NCI-H146 (cell line): ENCODE data around the gene GPATCH1.
A peak's percentile ranks its signal among the peaks of the same experiment; 100 is the strongest.
"Not testable (repeated sequence)": the region's sequence is repeated elsewhere in the genome, so short reads cannot be mapped to it uniquely, and the experiment has no call there.

ENCODE experiments used
- DNase-seq: peaks from one replicate; lab custom pipeline; 2025; lab: John Stamatoyannopoulos, UW

The GPATCH1 gene

GRCh38 chr19:33080761-33081681 lies at the start of gene GPATCH1:
GPATCH1 (plus strand) TSS chr19:33081181; CDS start chr19:33081194, 13 bp downstream.
- DNase-seq: peak; percentile 87

- DNase-seq: peak; percentile 68
Observed at GRCh38 chr19:33032218-33032781, 48.7 kb upstream of the GPATCH1 start.

GRCh38 chr19:33035461-33035860 lies 45.5 kb upstream of the GPATCH1 start:
- DNase-seq: no peak

- not testable (repeated sequence) for DNase-seq
Observed at GRCh38 chr19:33036370-33037167, 44.4 kb upstream of the GPATCH1 start.

- DNase-seq: not testable (repeated sequence)
Observed at GRCh38 chr19:33037168-33038025, 43.6 kb upstream of the GPATCH1 start.

- DNase-seq: no peak
Observed at GRCh38 chr19:33039108-33039599, 41.8 kb upstream of the GPATCH1 start.

- no peak for DNase-seq
Observed at GRCh38 chr19:33039815-33040214, 41.2 kb upstream of the GPATCH1 start.

GRCh38 chr19:33040994-33041827 lies 39.8 kb upstream of the GPATCH1 start:
- DNase-seq: no peak

GRCh38 chr19:33041828-33042160 lies 39.2 kb upstream of the GPATCH1 start:
- not testable (repeated sequence) for DNase-seq

GRCh38 chr19:33047422-33047821 lies 33.6 kb upstream of the GPATCH1 start:
- no peak for DNase-seq

GRCh38 chr19:33048806-33049676 lies 31.9 kb upstream of the GPATCH1 start:
- no peak for DNase-seq

- no peak for DNase-seq
Observed at GRCh38 chr19:33050110-33050509, 30.9 kb upstream of the GPATCH1 start.

- no peak for DNase-seq
Observed at GRCh38 chr19:33052352-33052972, 28.5 kb upstream of the GPATCH1 start.

- DNase-seq: no peak
Observed at GRCh38 chr19:33054623-33055022, 26.4 kb upstream of the GPATCH1 start.

- no peak for DNase-seq
Observed at GRCh38 chr19:33055718-33056117, 25.3 kb upstream of the GPATCH1 start.

GRCh38 chr19:33060586-33060985 lies 20.4 kb upstream of the GPATCH1 start:
- no peak for DNase-seq

GRCh38 chr19:33062902-33063301 lies 18.1 kb upstream of the GPATCH1 start:
- no peak for DNase-seq

GRCh38 chr19:33063356-33063752 lies 17.6 kb upstream of the GPATCH1 start:
- peak; percentile 52 for DNase-seq
